Keratinocyte (primary cell): ENCODE data around the gene CC2D1A. TPM values are rescaled to one million over a fixed set of nuclear protein-coding genes. Genes with fewer than 3 reads are reported as not detected.

Source experiments
- DNase-seq: peaks from one replicate; pipeline ENCODE4 v3.0.0-alpha.2; 2011; ENCODE audit warnings: low read depth, missing footprints, low spot score
- FAIRE-seq: peaks from 2 replicates; lab custom pipeline; 2011; peaks lifted over from hg19 to GRCh38; lab: Jason Lieb, UNC
- H2AFZ ChIP-seq: 2 replicates; pipeline ENCODE4 v1.6.0; 2012; ENCODE audit warnings: low read length, control low read depth, inconsistent platforms; ENCODE audit not compliant: control insufficient read depth
- H3K27ac ChIP-seq: 2 replicates; pipeline ENCODE4 v1.5.1; 2011; ENCODE audit warnings: low read length; ENCODE audit not compliant: control insufficient read depth, insufficient read depth
- H3K27me3 ChIP-seq: 3 replicates; pipeline ENCODE4 v1.6.0; 2011; ENCODE audit warnings: low read length; ENCODE audit not compliant: control insufficient read depth, insufficient read depth; ENCODE audit errors: extremely low read depth
- H3K36me3 ChIP-seq, 2 experiments: 2 replicates in 1 of 2; 3 replicates in 1 of 2; pipeline ENCODE4 v1.5.1; 2011; ENCODE audit warnings: low read length in 2 of 2, mild to moderate bottlenecking in 1 of 2; ENCODE audit not compliant: control insufficient read depth in 2 of 2, insufficient read depth in 2 of 2; ENCODE audit errors: extremely low read depth in 1 of 2
- H3K4me1 ChIP-seq: 3 replicates; pipeline ENCODE4 v1.5.1; 2011; ENCODE audit warnings: low read length; ENCODE audit not compliant: control insufficient read depth, insufficient read depth; ENCODE audit errors: extremely low read depth
- H3K4me2 ChIP-seq: 3 replicates; pipeline ENCODE4 v1.6.0; 2011; ENCODE audit warnings: low read depth, low read length; ENCODE audit not compliant: control insufficient read depth, insufficient read depth; ENCODE audit errors: extremely low read depth
- H3K4me3 ChIP-seq, 3 experiments: fragments of 200-600 bp in 1 of 3; sonication (generic) in 1 of 3; 2 replicates in 2 of 3; 3 replicates in 1 of 3; pipeline ENCODE4 v1.5.1; 2011 to 2016; ENCODE audit warnings: low read length in 3 of 3, mild to moderate bottlenecking in 3 of 3, control low read depth in 2 of 3, inconsistent platforms in 1 of 3, low read depth in 1 of 3, mixed read lengths in 1 of 3, mixed run types in 1 of 3, moderate library complexity in 1 of 3; ENCODE audit not compliant: control insufficient read depth in 2 of 3, insufficient read depth in 2 of 3; ENCODE audit errors: extremely low read depth in 1 of 3
- H3K79me2 ChIP-seq: 2 replicates; pipeline ENCODE4 v1.6.0; 2012; ENCODE audit warnings: low read length; ENCODE audit not compliant: control insufficient read depth, insufficient read depth
- H3K9ac ChIP-seq: 3 replicates; pipeline ENCODE4 v1.6.0; 2011; ENCODE audit warnings: low read length; ENCODE audit not compliant: control insufficient read depth, insufficient read depth; ENCODE audit errors: extremely low read depth
- H3K9me1 ChIP-seq: 3 replicates; pipeline ENCODE4 v1.6.0; 2011; ENCODE audit warnings: low read length; ENCODE audit not compliant: control insufficient read depth, insufficient read depth; ENCODE audit errors: extremely low read depth
- H3K9me3 ChIP-seq: 2 replicates; pipeline ENCODE4 v1.5.1; 2012; ENCODE audit warnings: low read depth, low read length; ENCODE audit not compliant: control insufficient read depth
- H4K20me1 ChIP-seq: 3 replicates; pipeline ENCODE4 v1.6.0; 2011; ENCODE audit warnings: low read length; ENCODE audit not compliant: control insufficient read depth, insufficient read depth; ENCODE audit errors: extremely low read depth
- CTCF ChIP-seq, 3 experiments: IDR thresholded peaks in 1 of 3; conservative IDR thresholded peaks in 1 of 3; optimal IDR thresholded peaks in 1 of 3; 2 replicates in 2 of 3; 3 replicates in 1 of 3; pipeline versions ENCODE3 to v1.5.1; 2011; ENCODE audit warnings: low read length in 3 of 3, mild to moderate bottlenecking in 3 of 3, moderate library complexity in 2 of 3, control low read depth in 1 of 3, inconsistent platforms in 1 of 3; ENCODE audit not compliant: insufficient read depth in 2 of 3; ENCODE audit errors: extremely low read depth in 1 of 3
- EZH2 ChIP-seq: IDR thresholded peaks from one replicate; pipeline ENCODE4 v1.6.1; 2012; ENCODE audit warnings: inconsistent platforms, mild to moderate bottlenecking, low read length, moderate library complexity
- dilution Hi-C: fragments of 300-500 bp; cut with MboI; formaldehyde crosslinking; loops from one replicate; pipeline ENCODE4 v1.7.0; 2020; ENCODE audit warnings: low sequenced_read_pairs; ENCODE audit not compliant: extremely low pct_ligation_motif_present
- polyA plus RNA-seq, 5 experiments: library from polyadenylated mRNA; depleted of rRNA in 3 of 5; stranded (reverse) in 3 of 5; stranded (forward) in 1 of 5; unstranded in 1 of 5; fragments of >200 nt; gene quantifications; 1 replicate in 1 of 5; 2 replicates in 3 of 5; 3 replicates in 1 of 5; pipeline versions ENCODE4 v1.2.1 to v1.2.3, GENCODE V29; 2011 to 2012; ENCODE audit warnings: missing spikeins in 2 of 5, low read depth in 1 of 5, low replicate concordance in 1 of 5

Gene CC2D1A
- polyA plus RNA-seq, 1 donor (not counting 4 experiments of a cell fraction or from before 2014, with no cell fraction given): 11.2 TPM

- Histone ChIP-seq H3K27ac (no peak overlapping the region), H4K20me1 (no peaks in the 10 kb centered on the region), H3K79me2 (no peaks in the 10 kb centered on the region), H3K36me3 (peaks cover 25 to 31% of the 10 kb centered on the region in 2 experiments), H3K9me1 (no peaks in the 10 kb centered on the region), H3K4me2 (no peak overlapping the region), H3K27me3 (no peaks in the 10 kb centered on the region), H3K9me3 (no peaks in the 10 kb centered on the region), H3K9ac (no peak overlapping the region), H2AFZ (no peak overlapping the region), H3K4me3 (no peak overlapping the region), H3K4me1 (no peaks in the 10 kb centered on the region)
- no peak for DNase-seq
- FAIRE-seq: no peak
- dilution Hi-C loops: no loop called here
- no peak for TF ChIP-seq CTCF (optimal IDR thresholded peaks at IDR 0.05 in 1 of 3, IDR thresholded peaks at IDR 0.05 in 1 of 3, conservative IDR thresholded peaks at IDR 0.05 in 1 of 3; ENCODE audit: extremely low read depth in 1 of 3, insufficient read depth in 2 of 3, low read length in 3 of 3)
- no peak for TF ChIP-seq EZH2
These were observed 55.1 kb downstream of the CC2D1A start for GRCh38 chr19:13960863-13961784.

- Histone ChIP-seq H3K9ac (no peak overlapping the region), H3K79me2 (no peaks in the 10 kb centered on the region), H3K9me3 (no peaks in the 10 kb centered on the region), H3K27ac (no peak overlapping the region), H4K20me1 (no peaks in the 10 kb centered on the region), H2AFZ (no peak overlapping the region), H3K27me3 (no peaks in the 10 kb centered on the region), H3K4me3 (no peak overlapping the region), H3K36me3 (peaks cover 17 to 31% of the 10 kb centered on the region in 2 experiments), H3K4me2 (no peak overlapping the region), H3K9me1 (no peaks in the 10 kb centered on the region), H3K4me1 (no peaks in the 10 kb centered on the region)
- dilution Hi-C loops: no loop called here
- DNase-seq (no peak), FAIRE-seq (no peak)
- TF ChIP-seq CTCF (optimal IDR thresholded peaks at IDR 0.05 in 1 of 3, IDR thresholded peaks at IDR 0.05 in 1 of 3, conservative IDR thresholded peaks at IDR 0.05 in 1 of 3; ENCODE audit: extremely low read depth in 1 of 3, insufficient read depth in 2 of 3, low read length in 3 of 3) (no peak), EZH2 (no peak)
These were observed 56.1 kb downstream of the CC2D1A start for GRCh38 chr19:13961826-13962698.
